HL-60/S4 treated with retinoic acid at 250 ng/mL for 4 days and 3 days (cell line): ENCODE results near the gene ZFYVE28.

Experiments used
- in situ Hi-C: fragments of 300-500 bp; cut with MboI; formaldehyde crosslinking; loops from 2 replicates; pipeline ENCODE4 v1.7.0; 2022; ENCODE audit warnings: low sequenced_read_pairs

The ZFYVE28 gene

DNA sequence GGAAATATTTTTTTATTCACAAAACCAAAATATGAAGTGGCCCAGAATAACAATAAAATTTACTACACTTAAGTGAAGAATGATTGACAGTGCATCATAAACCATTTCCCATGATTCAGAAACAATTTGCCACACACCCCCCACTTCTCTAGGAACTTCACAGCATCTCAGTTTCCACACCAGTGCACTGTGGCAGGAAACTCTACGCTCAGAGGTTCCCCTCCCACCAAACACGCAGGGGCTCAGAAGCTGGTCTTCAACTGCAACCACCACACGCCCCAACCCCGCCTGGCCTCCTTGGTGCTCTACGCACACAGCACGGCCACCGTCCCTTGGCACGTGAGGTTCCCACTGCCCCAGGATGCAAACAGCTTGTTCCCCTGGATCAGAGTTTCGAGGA, 63.7 kb downstream of the ZFYVE28 start:
- in situ Hi-C loops, result no loop called here

DNA sequence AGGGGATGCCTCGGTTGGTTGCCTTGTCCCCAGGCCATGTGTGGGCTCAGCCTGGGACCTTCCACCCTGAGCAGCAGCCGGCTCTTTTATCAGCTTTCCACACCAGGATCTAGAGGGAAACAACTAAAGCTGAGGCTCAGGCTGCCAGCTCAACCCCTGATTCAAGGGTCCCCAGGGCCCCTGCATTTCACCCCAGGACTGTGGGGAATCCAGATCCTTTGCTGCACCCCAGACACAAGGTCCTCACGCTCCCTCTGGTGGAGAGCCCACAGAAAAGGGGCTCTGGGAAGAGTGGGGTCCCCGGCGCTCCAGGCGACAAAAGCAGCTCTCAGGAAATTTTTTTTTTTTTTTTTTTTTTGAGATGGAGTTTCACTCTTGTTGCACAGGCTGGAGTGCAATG, 64.3 kb downstream of the ZFYVE28 start:
- in situ Hi-C loops, result no loop called here

DNA sequence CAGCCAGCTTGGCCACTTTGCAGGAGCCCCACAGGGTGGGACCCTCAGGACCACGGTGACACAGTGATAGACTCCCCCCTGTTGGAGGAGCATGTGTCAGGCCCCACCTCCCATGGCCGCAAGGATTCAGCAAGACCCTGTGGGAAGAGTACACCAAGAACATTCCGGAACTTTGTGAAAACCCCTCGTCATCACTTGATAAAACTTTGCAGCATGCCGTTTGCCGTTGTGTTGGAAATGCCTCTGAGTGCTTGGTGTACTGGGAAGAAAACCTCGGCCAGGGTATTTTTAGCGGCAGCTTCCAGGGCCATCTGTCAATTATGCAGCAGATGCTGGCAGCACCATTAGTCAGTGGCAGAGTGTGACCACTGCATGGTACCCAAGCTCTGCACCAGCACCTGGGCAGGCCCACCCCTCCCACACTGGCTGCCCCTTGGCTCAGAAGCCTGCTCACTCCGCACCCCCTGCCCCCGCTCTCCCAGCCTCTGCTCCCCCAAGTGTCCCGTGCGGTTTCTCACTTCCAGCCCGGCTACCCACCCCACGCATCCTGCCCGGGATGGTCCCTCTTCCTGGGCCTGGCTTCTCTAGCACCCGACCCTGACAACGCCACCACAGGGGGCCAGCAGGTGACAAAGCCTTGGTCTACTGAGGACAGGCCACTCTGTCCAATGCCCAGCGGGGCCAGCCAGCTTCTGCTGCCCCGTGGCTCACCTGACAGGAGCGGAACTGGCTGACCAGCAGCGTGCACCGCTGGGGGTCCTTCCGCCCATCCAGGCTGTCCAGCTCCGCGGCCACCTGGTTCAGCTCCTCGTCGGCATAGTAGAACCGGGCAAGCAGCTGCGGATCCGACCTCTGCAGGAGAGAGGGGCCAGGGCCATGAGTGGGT, 65.0 kb downstream of the ZFYVE28 start:
- in situ Hi-C loops, result no loop called here

DNA sequence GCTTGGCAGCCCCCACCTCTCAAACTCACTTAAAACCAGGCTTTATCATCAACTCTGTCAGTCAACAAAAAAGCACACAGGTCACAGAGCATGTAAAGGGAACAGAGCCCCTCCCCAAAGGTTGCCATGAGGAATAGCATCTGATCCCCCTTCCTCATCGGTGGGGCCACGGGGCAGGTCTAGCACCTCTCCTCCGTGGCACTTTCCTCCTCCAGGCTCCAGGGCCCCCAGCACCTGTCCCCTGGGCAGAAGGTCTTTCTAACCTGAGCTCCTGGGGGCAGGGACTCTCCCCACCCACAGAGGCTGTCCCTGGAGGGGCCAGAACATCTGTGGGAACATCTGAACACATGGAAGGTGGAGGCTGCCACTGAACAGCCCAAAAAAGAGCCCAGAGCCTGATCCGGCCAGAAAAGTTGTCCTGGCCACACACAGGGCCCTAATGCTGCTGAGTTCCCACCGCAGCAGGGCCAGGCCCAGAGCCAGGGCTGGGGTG, 65.7 kb downstream of the ZFYVE28 start:
- in situ Hi-C loops, result no loop called here

DNA sequence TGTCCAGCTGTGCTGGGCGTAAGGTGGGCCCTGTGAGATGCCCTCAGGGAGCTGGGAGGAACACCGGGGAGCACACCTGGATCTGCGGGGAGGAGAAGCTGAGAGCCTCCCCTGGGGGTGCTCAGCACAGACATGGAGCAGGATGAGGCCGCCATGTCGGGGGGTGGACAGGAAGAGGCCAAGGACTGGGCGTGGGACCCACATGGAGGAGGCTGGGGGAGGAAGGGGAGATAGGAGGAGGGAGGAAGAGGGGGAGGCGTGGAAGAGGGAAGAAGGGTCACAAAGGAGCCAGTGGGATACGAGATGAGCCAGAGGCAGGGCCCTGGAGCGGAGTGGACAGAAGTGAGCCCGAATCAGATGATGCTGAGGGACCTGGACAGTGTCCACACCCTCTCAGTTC, 66.3 kb downstream of the ZFYVE28 start:
- in situ Hi-C loops, result no loop called here

DNA sequence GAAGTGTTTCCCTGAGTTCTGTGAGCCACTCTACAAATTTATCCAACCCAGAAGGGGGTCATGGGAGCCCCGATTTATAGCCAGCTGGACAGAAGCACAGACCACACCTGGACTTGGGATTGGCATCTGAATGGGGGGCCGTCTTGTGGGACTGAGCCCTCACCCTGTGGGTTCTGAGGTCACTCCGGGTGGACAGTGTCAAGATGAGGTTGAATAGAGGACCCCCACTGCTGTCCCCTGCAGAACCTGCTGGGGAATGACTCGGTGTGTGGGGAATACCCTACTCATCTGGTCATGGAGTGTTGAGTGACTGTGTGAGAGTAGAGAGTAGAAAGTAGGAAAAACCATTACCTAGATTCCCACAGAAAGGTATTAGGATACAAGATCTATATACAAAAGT, 67.5 kb downstream of the ZFYVE28 start:
- in situ Hi-C loops, result no loop called here

DNA sequence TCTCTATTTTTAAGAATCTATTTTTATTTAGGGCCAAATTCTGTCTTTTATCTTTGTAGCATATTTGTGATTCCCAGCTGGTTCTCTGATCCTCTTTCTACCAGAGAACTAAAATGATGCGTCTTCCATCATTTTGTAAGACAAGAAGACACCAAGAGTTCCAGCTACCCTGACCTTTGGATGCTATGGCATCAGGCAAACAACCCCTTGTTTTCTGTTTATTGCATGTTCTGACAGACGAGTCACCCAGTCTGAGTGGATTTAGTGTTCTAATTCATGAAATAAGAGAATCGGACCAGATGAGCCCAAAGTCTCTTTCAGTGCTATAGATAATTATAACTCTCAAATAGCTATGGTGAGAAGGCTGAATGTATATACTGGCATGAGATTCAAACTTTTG, 69.7 kb downstream of the ZFYVE28 start:
- in situ Hi-C loops, result no loop called here

DNA sequence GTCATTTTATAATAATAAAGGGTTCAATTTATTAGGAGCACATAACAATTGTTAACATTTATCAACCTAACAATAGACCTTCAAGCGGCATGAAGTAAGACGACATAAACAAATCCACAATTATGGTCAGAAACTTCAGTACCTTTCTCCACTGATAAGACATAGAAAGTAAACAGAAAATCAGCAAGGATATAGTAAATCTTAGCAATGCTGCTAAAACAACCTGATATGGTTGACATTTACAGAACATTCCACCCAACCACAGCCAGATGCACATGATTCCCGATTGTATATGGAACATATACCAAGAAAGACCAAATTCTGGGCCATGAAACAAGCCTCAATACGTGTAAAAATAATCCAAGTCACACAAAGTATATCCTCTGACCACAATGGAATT, 71.3 kb downstream of the ZFYVE28 start:
- in situ Hi-C loops, result no loop called here

DNA sequence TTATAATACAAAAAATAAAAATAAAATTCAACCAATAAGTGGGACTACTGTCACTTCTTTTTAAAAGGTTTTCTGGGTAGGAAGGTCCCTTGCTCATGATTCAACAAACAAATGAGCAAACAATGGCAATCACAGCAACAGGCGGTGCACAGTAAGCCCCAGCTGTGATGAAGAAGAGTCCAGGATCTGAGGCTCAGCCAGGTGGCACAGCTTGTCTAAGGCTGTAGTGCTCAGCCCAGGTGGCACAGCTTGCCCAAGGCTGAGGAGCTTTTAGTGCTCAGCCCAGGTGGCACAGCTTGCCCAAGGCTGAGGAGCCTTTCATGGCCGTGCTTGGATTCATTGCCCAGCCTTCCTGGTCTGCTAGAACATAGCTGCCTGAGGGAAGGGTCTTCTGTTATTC, 75.0 kb downstream of the ZFYVE28 start:
- in situ Hi-C loops, result no loop called here

DNA sequence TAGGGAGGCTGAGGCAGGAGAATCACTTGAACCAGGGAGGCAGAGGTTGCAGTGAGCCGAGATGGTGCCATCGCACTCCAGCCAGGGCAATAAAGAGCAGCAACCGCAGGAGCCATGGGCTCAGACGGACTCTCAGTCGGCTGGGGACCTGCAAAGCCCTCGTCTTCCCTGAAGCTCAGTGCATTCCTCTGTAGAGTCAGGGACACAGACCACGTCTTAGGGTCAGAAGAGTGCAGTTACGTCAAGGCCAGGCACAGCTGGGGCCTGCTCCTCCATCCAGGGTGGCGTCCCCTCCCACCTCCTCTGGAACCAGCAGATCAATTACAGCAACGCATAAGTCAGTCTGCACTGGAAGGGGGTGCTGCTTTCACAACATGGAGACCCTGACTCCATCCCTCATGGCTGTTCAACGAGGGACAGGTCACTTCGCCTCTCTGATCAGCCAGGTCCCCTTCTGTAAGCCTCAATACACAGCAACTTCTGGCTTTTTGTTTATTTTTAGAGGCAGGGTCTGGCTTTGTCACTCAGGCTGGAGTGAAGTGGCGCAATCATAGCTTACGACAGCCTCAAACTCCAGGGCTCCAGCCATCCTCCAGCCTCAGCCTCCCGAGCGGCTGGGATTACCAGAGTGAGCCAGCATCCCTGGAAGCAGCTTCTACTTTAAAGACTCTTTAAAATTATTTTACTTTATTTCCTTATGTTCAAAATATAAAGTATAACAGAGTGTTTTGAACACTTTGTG, 76.4 kb downstream of the ZFYVE28 start:
- in situ Hi-C loops, result no loop called here

DNA sequence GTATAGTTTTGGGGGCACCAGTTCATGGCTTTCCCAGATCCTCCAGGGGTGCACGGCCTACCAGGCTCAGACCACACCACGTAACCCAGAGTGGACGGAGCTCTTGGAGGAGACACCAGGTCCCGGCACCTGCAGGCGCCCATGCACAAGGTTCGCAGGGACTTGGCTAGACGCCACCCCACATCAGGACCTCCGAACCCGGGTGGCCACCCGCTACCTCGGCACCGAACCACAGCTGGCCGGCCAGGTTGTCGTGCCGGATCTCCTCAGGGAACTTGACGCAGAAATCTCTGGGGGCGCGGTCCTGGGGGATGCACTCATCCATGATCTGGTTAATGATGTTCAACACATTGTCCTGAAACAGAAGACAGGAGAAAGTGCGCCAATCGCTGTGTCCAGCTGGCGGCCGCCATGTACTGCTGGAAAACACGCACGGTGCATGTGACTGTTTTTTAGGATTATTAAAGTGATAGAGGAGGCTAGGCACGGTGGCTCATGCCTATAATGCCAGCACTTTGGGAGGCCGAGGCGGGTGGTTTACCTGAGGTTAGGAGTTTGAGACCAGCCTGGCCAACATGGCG, 77.1 kb downstream of the ZFYVE28 start:
- in situ Hi-C loops, result no loop called here

DNA sequence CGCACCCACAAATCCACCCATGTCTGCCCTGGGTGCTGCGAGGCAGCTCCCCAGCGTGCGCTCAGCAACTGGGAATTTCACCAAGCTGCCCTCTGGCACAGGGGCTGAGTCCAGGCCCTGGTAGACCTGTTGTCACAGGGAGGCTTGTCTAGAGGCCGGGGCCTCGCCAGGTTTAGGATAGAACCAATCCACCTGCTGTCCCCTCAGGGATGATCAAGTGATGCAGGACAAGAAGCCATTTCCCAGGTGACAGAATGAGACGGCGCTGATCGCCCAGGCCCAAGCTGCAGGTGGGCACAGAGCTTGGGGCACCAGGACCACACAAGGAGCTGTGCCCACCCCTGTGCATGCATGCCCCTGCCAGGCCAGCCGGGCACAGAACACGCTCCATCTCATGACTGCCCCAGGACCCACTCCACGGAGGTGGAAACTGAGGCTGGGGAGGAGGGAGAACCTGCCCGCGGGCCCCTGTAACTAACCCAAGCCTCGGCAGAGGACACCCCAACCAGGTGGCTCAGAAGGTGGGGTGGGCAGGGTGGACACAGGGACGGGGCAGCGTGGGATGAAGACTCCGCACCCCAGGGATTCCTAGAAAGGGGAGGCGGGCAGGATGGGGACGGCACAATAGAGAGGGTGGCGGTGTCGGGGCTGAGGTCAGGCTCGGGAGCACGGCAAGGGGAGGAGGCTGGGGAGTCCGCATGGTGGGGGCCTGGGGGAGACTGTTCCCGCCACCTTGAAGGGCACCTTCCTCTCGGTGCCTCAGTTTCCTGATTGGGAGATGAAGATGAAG, 78.0 kb downstream of the ZFYVE28 start:
- in situ Hi-C loops, result no loop called here

DNA sequence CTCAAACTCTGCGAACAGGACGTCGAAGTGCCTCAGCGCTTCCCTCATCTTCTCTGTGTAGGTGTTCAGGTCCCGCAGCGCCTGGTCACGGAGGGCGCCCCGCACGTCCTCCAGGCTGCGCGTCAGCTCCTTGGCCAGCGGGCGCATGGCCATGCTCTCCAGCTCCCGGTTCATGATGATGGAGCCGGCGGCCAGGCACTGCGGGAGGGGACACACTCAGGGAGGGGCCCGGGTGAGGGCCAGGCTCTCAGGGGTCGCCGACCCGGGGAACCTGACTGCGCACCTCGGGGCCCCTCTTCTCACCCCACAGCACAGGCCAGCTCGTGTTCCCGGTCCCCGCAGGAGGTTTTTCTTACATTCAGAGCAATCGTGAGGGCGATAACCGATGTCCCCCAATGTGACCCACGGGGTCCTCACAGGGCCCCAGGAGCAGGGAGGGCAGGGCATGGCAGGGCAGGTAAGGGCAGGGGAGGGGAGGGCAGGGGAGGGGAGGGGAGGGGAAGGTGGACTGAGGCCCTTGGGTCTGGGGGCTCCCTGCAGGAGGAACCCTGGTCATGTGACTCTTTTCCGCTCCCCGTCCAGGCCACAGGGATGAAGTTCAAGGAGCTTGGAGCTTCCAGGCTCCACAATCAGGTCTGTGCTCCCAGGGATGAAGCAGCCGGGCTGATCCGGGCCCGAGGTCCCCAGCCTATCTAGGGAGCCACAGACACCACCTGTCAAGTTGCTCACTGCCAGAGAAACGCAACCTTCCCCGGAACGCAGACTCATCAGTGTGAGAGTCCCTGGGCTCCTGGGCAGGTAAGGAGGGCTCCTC, 78.8 kb downstream of the ZFYVE28 start:
- in situ Hi-C loops, result no loop called here

DNA sequence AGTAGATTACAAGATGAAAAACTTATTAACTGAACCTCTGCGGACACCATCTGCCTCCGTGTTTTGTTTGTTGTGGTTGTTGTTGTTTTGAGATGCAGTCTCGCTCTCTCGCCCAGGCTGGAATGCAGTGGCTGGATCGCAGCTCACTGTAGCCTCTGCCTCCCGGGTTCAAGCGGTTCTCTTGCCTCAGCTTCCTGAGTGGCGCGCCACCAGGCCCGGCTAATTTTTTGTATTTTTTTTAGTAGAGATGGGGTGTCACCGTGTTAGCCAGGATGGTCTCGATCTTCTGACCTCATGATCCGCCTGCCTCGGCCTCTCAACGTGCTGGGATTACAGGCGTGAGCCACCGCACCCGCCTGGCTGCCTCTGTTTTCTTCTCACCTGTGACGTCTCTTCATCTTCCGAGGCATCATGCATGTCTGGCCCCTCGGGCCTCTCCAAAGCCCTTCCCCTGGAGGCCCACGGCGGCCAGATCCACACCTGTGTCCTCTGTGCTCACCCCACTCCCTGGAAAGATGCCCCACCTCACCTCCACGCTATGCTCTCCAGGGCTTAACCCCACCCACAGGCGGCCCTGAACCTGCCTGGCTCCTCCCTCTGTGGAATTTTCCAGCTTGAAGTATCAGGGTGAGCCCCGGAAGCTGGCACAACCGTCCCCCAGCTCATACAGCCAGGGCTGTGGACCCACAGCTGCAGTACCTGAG, 79.5 kb downstream of the ZFYVE28 start:
- in situ Hi-C loops, result no loop called here

DNA sequence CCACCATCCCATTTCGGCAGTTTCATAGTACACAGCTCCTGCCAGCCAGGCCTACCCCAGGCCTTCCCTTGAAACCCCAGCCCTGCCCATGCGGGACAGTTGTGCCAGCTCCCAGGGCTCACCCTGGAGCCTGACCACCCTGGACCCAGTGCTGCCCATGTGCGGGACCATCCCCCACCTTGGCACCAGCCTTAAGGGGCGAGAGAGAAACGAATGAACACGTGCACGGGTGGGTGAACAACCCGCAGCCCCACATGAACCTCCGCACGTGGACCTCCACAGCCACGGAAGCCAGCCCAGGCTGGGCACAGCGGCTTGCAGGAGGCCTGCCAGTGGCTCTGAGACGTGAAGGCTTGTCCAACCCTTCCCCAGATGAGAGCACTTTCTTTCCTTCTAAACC, 80.5 kb downstream of the ZFYVE28 start:
- in situ Hi-C loops, result no loop called here

DNA sequence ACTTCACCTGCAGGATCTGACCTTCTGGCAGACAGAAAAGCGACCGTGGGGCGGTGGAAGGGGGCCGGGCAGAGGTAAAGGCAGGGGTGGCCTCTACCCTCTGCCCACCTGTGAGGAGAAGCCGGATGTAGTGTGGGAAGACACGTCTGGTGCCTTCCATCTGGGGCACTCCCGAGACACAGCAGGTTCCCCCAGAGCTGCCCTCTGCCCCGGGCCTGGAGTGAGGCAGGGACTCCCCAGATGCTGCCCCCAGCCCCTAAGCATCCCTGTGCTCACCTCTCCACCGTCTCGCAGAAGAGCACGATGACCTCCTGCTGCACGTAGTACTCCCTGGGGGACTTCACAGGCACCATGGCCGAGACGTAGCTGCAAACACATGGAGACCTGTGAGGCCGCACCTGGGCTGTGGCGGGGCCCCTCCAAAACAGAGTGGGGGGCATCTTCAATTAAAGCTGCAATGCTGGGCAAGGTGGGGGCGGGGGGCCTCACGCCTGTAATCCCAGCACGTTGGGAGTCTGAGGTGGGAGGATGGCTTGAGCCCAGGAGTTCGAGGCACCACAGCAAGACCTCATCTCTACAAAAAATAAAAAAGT, 81.2 kb downstream of the ZFYVE28 start:
- in situ Hi-C loops, result no loop called here

DNA sequence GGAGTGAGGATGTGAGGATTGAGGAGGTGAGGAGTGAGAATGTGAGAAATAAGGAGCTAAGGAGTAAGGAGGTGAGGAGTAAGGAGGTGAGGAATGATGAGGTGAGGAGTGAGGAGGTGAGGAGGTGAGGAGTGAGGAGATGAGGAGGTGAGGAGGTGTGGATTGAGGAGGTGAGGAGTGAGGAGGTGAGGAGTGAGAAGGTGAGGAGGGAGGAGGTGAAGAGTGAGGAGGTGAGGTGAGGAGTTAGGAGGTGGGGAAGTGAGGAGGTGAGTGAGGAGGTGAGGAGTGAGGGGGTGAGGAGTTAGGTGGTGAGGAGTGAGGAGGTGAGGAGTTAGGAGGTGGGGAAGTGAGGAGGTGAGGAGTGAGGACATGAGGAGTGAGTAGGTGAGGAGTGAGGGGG, 81.8 kb downstream of the ZFYVE28 start:
- in situ Hi-C loops, result no loop called here

DNA sequence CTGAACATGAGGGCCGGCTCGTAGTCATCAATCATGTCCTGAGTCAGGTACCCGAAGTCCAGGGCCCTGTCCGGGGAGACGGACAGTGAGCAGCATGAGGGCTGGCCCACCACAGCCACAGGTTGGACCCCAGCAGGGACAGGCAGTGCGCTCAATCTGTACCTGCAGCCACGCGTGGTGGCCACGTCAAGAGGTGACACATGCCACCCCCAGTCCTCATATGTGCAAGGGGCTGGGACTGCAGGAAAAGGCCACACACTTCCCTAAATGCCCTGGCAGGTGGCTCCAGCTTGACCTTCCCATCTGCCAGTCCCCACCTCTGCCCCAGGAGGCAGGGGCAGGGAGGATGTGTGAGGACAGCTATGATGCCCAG, 82.7 kb downstream of the ZFYVE28 start:
- in situ Hi-C loops, result no loop called here
